GM08714 (cell line): ENCODE measurements around the gene DNM3.
"Not testable (repeated sequence)": the region's sequence is repeated elsewhere in the genome, so short reads cannot be mapped to it uniquely, and the experiment has no call there.

Experiments used
- H3K4me3 ChIP-seq: fragments of 200-500 bp; sonication (Bioruptor generic); 2 replicates; pipeline ENCODE4 v1.5.1; 2014; ENCODE audit warnings: mild to moderate bottlenecking, low read length, inconsistent platforms
- ZNF274 ChIP-seq: IDR thresholded peaks from 2 replicates; pipeline ENCODE4 v1.6.1; 2012; ENCODE audit warnings: mild to moderate bottlenecking, low read depth, low read length

Gene DNM3

DNA sequence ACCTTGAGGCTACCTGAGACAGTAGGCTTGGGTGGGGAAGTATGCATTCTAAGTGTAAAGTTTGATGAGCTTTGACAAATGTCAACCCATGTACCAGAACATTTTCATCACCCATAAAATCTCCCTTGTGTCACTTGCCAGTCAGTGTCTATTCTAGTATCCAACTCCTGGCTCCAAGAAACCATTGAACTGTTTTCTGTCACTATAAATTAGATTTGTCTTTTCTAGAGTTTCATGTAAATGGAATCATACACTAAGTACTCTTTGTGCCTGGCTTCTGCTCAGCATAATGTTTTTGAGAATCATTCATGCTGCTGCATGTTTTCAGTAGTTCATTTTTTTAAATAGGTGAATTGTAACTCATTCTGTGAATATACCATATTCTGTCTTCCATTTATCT, 165.4 kb downstream of the DNM3 start:
- no peak for TF ChIP-seq ZNF274
- H3K4me3 ChIP-seq, result no peak overlapping the region

DNA sequence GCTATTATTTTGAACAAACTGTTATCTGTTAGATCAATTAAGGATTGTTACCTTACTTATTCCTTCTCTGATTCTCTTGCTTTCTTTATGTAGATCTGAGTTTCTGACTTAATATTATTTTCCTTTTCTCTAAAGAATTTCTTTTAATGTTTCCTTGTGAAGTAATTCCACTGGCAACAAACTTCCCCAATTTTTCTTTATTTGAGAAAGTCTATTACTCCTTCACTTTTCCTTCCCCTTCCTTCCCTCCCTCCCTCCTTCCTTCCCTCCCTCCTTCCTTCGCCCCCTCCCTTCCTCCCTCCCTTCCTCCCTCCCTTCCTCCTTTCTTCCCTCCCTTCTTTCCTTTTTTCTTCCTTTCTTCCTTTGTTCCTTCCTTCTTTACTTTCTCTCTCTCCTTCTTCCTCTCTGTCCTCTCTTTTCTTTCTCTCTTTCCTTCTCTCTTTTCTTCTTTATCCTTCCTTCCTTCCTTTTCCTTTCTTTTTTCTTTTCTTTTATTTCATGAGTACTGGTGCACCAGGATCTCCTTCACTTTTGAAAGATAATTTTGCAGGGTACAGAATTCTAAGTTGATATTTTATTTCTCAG, 177.5 kb downstream of the DNM3 start:
- no peak for TF ChIP-seq ZNF274
- no peak overlapping the region for H3K4me3 ChIP-seq

GRCh38 chr1:172019976-172020375, 178.7 kb downstream of the DNM3 start:
- no peak for TF ChIP-seq ZNF274

GRCh38 chr1:172024516-172024915, 183.2 kb downstream of the DNM3 start:
- no peak for TF ChIP-seq ZNF274
- H3K4me3 ChIP-seq, result no peak overlapping the region

More at GRCh38 chr1:172019976-172020375, 178.7 kb downstream of the DNM3 start:
- no peak overlapping the region for H3K4me3 ChIP-seq

DNA sequence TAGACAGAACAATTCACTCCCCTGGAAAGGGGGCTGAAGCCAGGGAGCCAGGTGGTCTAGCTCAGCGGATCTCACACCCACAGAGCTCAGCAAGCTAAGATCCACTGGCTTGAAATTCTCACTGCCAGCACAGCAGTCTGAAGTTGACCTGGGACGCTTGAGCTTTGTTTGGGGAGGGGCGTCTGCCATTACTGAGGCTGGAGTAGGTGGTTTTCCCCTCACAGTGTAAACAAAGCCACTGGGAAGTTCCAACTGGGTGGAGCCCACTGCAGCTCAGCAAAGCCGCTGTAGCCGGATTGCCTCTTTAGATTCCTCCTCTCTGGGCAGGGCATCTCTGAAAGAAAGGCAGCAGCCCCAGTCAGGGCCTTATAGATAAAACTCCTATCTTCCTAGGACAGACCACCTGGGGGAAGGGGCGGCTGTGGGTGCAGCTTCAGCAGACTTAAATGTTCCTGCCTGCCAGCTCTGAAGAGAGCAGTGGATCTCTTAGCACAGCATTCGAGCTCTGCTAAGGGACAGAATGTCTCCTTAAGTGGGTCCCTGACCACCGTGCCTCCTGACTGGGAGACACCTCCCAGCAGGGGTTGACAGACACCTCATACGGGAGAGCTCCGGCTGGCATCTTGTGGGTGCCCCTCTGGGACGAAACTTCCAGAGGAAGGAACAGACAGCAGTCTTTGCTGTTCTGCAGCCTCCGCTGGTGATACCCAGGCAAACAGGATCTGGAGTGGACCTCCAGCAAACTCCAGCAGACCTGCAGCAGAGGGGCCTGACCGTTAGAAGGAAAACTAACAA, 183.8 kb downstream of the DNM3 start:
- not testable (repeated sequence) for H3K4me3 ChIP-seq

DNA sequence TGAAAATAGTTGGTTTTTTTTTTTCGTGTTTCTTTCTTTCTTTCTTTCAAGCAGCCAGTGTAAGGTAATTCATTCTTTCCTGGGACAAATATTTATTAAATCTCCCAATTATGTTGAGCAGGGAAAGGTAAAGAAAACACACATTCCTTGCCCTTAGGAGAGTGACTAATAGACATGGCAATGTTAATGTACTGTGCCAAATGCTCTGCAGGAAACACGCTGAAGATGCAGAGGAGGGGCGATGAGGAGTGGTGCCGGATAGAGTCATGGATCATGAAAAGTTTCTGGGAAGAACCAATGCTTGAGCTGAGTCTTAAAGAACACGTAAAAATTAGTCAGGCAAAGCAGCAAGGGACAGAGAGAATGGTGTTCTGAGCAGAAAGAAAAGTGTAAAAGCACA, 199.2 kb downstream of the DNM3 start:
- H3K4me3 ChIP-seq, result no peak overlapping the region
- no peak for TF ChIP-seq ZNF274

DNA sequence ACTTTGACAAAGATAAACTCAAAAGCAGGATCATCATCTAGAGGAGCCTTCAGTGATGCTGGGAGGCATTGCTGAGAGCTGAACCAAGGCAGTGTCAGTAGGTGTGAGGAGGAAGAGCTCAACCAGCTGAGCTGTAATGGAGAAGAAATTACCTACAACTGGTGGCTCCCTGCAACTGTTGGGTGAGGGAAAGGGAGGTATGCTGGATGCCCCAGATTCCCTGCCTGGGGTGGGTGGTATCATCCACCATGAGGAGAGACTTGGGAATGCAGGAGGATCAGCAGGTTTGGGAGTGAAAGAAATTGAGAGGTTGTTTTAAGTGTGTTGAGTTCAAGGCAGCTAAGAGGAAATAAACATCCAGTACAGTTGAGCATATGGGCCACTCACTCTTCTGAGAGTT, 199.8 kb downstream of the DNM3 start:
- H3K4me3 ChIP-seq, result no peak overlapping the region
- TF ChIP-seq ZNF274, result no peak

GRCh38 chr1:172041742-172042141, 200.4 kb downstream of the DNM3 start:
- TF ChIP-seq ZNF274, result no peak
- H3K4me3 ChIP-seq, result no peak overlapping the region

GRCh38 chr1:172043900-172044299, 202.6 kb downstream of the DNM3 start:
- H3K4me3 ChIP-seq, result no peak overlapping the region
- TF ChIP-seq ZNF274, result no peak

DNA sequence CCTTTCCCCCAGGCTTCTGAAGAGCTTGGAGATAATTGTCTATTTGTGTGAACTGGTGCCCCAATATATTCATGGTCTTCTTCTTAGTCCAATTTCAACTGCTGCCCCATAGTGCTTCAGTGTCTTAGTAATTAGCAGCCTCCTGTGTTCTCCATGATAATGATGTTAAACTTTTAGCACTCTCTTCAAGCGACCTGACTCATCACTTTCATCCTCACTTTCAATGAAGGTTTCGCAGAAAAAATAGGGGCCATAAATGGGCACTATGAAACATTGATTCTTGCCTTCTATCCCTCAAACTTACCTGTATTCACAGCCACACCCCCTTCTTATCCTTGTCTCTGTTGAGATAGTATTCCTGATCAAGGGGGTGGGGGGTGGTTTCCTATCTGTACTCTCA, 210.6 kb downstream of the DNM3 start:
- TF ChIP-seq ZNF274, result no peak
- H3K4me3 ChIP-seq, result no peak overlapping the region

DNA sequence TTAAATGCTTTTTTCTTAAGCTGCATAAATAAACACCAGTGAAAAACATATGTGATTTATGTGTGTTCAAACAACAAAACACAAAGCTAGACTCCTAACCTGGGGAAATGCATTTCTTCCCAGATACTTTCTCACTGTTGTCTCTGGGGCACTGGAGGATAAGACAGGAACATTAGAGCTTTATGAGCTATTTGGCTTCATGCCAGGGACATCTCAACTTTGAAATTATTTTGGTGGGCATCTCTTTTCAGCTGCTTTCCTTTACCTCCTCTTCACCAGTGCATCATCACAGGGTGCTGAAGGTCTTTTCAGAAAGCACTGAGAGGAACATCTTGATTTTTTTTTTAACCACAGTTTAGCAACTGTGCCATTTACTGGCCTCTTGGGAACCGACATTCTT, 212.9 kb downstream of the DNM3 start:
- H3K4me3 ChIP-seq, result no peak overlapping the region
- TF ChIP-seq ZNF274, result no peak

DNA sequence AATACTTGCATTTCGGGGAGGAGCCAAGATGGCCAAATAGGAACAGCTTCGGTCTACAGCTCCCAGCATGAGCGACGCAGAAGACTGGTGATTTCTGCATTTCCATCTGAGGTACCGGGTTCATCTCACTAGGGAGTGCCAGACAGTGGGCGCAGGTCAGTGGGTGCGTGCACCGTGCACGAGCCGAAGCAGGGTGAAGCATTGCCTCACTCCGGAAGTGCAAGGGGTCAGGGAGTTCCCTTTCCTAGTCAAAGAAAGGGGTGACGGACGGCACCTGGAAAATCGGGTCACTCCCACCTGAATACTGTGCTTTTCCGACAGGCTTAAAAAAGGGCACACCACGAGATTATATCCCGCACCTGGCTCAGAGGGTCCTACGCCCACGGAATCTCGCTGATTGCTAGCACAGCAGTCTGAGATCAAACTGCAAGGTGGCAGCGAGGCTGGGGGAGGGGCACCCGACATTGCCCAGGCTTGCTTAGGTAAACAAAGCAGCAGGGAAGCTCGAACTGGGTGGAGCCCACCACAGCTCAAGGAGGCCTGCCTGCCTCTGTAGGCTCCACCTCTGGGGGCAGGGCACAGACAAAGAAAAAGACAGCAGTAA, 214.6 kb downstream of the DNM3 start:
- H3K4me3 ChIP-seq, result not testable (repeated sequence)

GRCh38 chr1:172068334-172068733, 227.0 kb downstream of the DNM3 start:
- H3K4me3 ChIP-seq, result no peak overlapping the region
- TF ChIP-seq ZNF274, result no peak

DNA sequence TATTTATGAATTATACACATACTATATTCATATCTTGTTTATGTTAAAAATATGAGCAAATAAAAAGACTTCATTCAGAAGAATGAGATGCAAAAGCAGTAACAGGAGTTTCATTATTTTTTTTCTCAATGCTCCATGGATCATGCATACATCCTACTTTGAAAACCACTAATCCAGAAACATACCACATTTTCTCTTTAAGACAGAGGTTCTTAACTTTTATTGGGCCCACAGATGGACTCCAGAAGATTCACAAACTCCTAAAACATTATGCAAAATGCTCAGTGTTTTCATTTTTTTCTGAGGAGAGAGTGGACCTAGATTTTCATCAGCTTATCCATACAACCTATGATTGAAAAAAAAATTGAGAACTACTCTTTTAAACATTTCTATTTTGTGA, 227.8 kb downstream of the DNM3 start:
- TF ChIP-seq ZNF274, result no peak
- no peak overlapping the region for H3K4me3 ChIP-seq

- TF ChIP-seq ZNF274, result no peak
Measured at GRCh38 chr1:172069534-172069933, 228.2 kb downstream of the DNM3 start.

More at GRCh38 chr1:172069534-172069933, 228.2 kb downstream of the DNM3 start:
- H3K4me3 ChIP-seq, result no peak overlapping the region
